HG03354 (cell line): ENCODE data around the gene CCDC102A.
"Not testable (repeated sequence)": the region's sequence is repeated elsewhere in the genome, so short reads cannot be mapped to it uniquely, and the experiment has no call there.

Source experiments
- ATAC-seq: cut with Tn5 transposase; IDR thresholded peaks from one replicate; pipeline ENCODE4 v1.9.1; 2021; ENCODE audit warnings: mild to moderate bottlenecking; ENCODE audit not compliant: unreplicated experiment, poor library complexity, severe bottlenecking

The CCDC102A gene

GRCh38 chr16:57536306-57537193 is at the start of gene CCDC102A:
CCDC102A (minus strand) TSS chr16:57536571; CDS start chr16:57529177, 7,394 bp downstream.
- ATAC-seq, result peak; percentile 33

- ATAC-seq, result no peak
Measured at GRCh38 chr16:57585051-57585687, 48.8 kb upstream of the CCDC102A start.

- ATAC-seq, result no peak
Measured at GRCh38 chr16:57579361-57579665, 42.9 kb upstream of the CCDC102A start.

- ATAC-seq, result no peak
Measured at GRCh38 chr16:57578521-57579360, 42.4 kb upstream of the CCDC102A start.

- ATAC-seq, result no peak
Measured at GRCh38 chr16:57577691-57578224, 41.4 kb upstream of the CCDC102A start.

DNA sequence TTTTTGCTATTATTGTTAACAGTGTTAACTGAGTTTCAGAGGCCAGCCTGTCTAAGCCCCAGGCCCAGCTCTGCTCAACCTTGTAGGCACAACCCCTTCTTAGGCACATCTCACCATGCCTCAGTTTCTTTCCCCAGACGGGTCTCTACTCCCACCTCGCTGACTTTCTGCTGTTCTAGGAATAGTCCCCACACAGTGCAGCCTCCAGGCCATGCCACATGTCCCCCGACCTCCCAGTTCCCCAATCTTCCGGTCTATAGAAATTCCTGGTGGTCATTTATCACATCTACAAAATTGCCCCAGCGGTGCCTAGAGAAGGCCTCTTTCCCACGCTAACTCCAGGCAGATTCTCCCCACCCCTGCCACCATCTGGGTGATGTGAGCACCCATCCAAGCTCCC is 40.8 kb upstream of the CCDC102A start:
- ATAC-seq, result no peak

DNA sequence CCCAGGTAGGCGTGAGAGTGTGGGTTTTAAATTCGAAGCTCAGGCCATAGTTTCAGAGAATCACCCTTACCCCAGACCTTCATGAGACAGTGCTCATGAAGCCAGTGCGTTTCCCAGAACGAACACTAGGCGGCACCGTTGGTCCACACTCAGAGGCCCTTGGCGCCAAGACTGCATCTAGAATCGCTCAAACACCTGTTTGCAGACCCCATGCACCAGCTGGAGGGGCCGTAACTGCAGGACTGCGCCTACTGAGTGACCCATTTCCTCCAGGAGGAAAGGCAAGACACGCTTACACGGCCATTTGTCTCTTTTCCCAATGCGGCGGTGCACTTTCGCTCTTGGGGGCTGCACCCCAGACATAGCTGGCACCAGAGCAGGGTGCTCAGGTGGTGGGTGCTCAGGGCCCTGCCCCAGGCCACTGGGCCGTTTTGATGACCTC is 40.1 kb upstream of the CCDC102A start:
- peak; percentile 71 for ATAC-seq

DNA sequence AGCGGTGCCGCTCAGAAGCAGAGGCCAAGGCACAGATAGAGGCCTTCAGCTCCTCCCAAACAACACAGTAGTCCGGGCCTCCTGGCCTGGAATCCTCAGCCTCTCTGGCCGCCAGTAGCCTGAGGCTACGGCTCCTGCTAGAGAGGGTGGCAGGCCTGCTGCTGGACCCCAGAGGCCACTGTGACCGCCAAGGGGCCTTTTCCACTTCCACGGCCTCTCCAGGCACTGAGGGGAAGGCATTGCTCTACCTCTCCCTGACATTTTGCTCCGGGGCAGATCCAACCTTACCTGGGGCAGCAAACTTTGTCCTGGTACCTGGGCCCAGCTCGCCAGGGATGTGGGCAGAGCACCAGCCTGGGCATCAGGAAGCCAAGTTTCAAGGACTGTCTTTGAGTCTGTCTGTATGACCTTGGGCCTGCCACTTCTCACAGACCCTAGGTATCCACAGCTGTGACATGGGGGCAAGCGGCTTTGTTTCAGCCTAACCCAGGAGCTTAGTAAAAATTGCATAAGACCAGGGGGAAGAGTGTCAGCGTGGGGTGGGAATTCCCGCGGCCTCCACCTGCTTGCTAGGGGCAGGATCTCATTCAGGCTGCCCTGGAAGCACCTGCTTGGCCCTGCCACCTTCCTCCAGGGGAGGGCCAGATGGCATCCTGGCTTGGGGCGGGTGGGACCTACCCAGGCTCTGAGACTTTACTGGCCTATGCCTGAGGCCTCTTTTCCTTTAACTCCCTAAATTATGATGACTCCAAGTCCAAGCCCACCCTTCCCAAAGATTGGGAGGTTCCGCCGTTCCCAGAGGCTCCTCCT is 39.3 kb upstream of the CCDC102A start:
- no peak for ATAC-seq

DNA sequence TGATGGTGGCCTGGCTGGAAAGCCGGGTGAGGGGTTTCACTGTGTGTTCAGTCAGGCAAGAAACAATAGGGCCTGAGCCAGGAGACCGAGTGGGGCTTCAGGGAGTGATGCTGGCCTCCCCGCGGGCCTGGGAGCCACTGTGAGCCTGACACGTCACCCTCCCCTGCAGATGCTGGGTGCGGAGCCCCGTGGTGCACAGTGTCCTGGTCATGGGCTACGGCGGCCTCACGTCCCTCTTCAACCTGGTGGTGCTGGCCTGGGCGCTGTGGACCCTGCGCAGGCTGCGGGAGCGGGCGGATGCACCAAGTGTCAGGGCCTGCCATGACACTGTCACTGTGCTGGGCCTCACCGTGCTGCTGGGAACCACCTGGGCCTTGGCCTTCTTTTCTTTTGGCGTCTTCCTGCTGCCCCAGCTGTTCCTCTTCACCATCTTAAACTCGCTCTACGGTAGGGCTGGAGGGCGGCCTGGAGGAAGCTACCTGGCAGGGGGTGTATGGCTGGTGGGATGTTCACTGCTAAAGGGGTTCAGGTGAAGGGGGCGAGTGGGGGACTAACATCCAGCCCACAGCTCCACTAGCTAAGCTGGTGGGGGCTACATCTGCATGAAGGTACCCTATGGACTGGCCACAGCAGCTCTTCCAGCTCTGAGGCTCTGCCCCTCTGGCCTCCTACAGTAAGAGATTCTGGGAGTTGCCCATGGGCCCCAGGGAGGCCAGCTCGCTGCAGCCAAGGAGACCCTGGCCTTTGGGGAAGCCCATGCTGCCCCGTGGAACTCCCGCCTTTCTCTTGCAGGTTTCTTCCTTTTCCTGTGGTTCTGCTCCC is 38.5 kb upstream of the CCDC102A start:
- ATAC-seq, result no peak

GRCh38 chr16:57574086-57574485 is 37.7 kb upstream of the CCDC102A start:
- ATAC-seq, result no peak

DNA sequence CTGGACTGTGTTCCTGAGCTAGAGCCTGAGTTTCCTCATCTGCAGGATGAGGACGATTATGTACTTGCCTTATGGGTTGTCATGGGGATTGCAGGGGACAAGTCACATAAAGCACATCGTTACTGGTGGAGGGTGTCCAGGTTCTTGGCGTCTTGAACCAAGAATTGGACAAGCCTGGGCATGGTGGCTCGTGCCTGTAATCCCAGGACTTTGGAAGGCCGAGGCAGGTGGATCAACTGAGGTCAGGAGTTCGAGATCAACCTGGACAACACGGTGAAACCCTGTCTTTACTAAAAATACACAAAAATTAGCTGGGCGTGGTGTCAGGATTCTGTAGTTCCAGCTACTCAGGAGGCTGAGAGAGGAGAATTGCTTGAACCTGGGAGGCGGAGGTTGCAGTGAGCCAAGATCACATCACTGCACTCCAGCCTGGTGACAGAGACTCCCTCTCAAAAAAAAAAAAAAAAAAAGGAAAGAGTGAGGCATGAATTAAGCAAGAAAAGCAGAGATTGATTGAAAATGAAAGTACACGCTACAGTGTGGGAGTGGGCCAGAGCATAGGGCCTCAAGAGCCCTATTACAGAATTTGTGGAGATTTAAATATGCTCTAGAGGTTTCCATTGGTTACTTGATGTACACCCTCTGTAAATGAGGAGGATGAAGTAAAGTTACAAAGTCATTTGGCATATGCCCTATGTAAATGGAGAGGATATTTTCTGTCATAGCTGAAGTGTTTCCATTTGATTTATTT is 36.8 kb upstream of the CCDC102A start:
- ATAC-seq, result no peak

DNA sequence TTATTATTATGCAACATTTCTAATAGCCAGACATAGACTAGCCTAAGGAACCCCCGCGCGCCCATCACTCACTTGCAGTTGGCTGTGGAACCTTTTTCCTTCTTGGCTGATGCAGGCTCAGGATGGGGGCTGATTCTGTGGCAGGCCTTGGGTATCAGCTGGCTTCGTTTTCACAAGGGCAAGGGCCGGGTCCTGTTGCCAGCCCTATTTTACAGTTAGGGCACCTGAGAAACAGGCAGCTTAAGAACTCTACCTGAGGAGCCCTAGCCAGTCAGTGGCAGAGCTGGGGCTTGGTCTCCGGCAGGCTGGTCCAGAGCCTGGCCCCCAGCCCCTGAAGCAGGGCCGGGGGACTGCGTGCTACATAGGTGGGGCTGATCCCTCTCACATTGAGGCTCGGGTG is 34.7 kb upstream of the CCDC102A start:
- ATAC-seq, result no peak

- ATAC-seq, result no peak
Measured at GRCh38 chr16:57570301-57571070, 34.1 kb upstream of the CCDC102A start.

- ATAC-seq, result no peak
Measured at GRCh38 chr16:57569306-57569946, 33.1 kb upstream of the CCDC102A start.

DNA sequence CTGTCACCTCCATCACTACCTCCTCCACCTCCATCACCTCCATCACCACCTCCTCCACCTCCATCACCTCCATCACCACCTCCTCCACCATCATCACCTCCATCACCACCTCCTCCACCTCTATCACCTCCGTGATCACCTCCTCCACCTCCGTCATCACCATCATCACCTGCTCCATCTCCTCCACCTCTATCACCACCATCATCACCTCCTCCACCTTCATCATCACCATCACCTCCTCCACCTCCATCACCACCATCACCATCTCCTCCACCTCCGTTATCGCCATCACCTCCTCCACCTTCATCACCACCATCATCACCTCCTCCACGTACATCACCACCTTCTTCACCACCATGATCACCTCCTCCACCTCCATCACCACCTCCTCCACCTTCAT is 32.4 kb upstream of the CCDC102A start:
- ATAC-seq, result not testable (repeated sequence)

DNA sequence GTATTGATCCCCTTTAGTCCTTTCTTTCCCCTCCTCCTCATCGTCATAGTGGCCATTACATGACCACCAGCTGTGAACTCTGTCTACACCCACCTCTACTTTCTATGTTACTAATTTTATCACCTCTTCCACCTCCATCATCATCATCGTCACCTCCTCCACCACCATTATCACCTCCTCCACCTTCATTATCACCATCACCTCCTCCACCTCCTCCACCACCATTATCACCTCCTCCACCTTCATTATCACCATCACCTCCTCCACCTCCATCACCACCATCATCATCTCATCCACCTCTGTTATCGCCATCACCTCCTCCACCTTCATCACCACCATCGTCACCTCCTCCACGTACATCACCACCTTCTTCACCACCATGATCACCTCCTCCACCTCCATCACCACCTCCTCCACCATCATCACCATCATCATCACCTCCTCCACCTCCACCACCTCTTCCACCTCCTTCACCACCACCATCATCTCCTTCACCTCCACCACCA is 31.9 kb upstream of the CCDC102A start:
- no peak for ATAC-seq
